ENCODE measurements around the gene RBM26.

DNA sequence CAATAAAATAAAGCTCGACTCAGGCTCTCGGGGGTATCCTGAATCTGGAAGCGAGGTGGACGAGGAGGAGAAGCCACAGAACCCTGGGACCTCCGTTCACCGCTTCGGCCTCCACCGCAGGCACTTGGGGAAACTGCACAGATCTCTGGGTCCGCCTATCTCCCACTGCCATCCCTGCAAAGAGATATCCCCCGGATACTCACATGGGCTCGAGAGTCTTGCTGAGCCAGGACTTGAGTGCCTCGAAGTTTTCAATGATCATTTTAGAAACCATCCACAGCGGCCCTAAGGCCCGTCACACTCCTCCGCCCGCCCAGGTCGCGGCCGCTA is 589 bp downstream of the RBM26 start:
- TF ChIP-seq, protein P1, sequence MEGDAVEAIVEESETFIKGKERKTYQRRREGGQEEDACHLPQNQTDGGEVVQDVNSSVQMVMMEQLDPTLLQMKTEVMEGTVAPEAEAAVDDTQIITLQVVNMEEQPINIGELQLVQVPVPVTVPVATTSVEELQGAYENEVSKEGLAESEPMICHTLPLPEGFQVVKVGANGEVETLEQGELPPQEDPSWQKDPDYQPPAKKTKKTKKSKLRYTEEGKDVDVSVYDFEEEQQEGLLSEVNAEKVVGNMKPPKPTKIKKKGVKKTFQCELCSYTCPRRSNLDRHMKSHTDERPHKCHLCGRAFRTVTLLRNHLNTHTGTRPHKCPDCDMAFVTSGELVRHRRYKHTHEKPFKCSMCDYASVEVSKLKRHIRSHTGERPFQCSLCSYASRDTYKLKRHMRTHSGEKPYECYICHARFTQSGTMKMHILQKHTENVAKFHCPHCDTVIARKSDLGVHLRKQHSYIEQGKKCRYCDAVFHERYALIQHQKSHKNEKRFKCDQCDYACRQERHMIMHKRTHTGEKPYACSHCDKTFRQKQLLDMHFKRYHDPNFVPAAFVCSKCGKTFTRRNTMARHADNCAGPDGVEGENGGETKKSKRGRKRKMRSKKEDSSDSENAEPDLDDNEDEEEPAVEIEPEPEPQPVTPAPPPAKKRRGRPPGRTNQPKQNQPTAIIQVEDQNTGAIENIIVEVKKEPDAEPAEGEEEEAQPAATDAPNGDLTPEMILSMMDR (IDR thresholded peaks at IDR 0.05), result no peak
- TF ChIP-seq EP300 (IDR thresholded peaks at IDR 0.05) (no peak), POLR2AphosphoS5 (IDR thresholded peaks at IDR 0.05) (no peak)
